Measurements from ENCODE around the gene FAM20B.

FAM20B gene

GRCh38 chr1:179087665-179088064 lies 62.0 kb downstream of the FAM20B start:
- DNase-seq (ENCODE audit: extremely low read depth, low read depth) = no peak
- no peak for TF ChIP-seq CTCF (IDR thresholded peaks at IDR 0.05; ENCODE audit: low read depth, low read length)

- no peak for TF ChIP-seq CTCF (IDR thresholded peaks at IDR 0.05; ENCODE audit: low read depth, low read length)
- no peak for DNase-seq (ENCODE audit: extremely low read depth, low read depth)
Measured at GRCh38 chr1:179089827-179090482, 64.3 kb downstream of the FAM20B start.

GRCh38 chr1:179090522-179090921 lies 64.8 kb downstream of the FAM20B start:
- no peak for DNase-seq (ENCODE audit: extremely low read depth, low read depth)
- TF ChIP-seq CTCF (IDR thresholded peaks at IDR 0.05; ENCODE audit: low read depth, low read length) = no peak; the same call in 1 of the 2 replicates

GRCh38 chr1:179090923-179091322 lies 65.2 kb downstream of the FAM20B start:
- TF ChIP-seq CTCF (IDR thresholded peaks at IDR 0.05; ENCODE audit: low read depth, low read length) = no peak
- DNase-seq (ENCODE audit: extremely low read depth, low read depth) = no peak

- no peak for TF ChIP-seq CTCF (IDR thresholded peaks at IDR 0.05; ENCODE audit: low read depth, low read length)
- DNase-seq (ENCODE audit: extremely low read depth, low read depth) = peak; percentile 81
Measured at GRCh38 chr1:179091691-179092165, 66.0 kb downstream of the FAM20B start.

GRCh38 chr1:179092896-179093461 lies 67.3 kb downstream of the FAM20B start:
- TF ChIP-seq CTCF (IDR thresholded peaks at IDR 0.05; ENCODE audit: low read depth, low read length) = no peak
- no peak for DNase-seq (ENCODE audit: extremely low read depth, low read depth)

GRCh38 chr1:179094818-179095217 lies 69.1 kb downstream of the FAM20B start:
- DNase-seq (ENCODE audit: extremely low read depth, low read depth) = no peak
- no peak for TF ChIP-seq CTCF (IDR thresholded peaks at IDR 0.05; ENCODE audit: low read depth, low read length)
